HT-29 (cell line): ENCODE results near the gene KCNH8. TPM values are rescaled to one million over a fixed set of nuclear protein-coding genes. Genes with fewer than 3 reads are reported as not detected.
A peak's percentile ranks its signal among the peaks of the same experiment; 100 is the strongest.
"Not testable (repeated sequence)": the region's sequence is repeated elsewhere in the genome, so short reads cannot be mapped to it uniquely, and the experiment has no call there.

Source experiments
- DNase-seq: peaks from one replicate; pipeline ENCODE4 v3.0.0-alpha.2; 2015; ENCODE audit warnings: low spot score
- total RNA-seq: library from RNA; depleted of rRNA; stranded (reverse); fragments of >200 nt; shearing (Covaris generic); gene quantifications from 2 replicates; pipeline ENCODE4 v1.2.3, GENCODE V29; 2014

KCNH8 gene
- total RNA-seq, 1 experiment from 2014 or later, result 0.03 TPM

DNA sequence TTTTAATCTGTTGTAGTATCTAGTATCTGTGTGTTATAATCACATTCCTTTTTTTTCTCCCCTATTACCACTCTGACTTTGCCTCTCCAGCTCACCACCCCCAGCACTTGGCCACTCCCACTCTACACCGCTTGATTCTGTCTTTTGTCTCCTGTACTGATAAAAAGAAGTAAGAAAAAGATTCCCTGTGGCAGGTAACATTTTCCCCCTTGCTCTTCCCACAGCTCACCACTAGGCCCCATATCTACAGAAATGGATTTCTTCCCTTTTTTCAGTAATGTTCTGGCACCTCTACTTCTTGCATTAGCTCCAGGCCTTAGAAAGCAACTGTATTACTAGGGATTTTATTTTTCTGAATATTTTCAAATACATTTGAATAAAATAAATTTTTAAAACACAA is 25.6 kb downstream of the KCNH8 start:
- DNase-seq, result no peak

DNA sequence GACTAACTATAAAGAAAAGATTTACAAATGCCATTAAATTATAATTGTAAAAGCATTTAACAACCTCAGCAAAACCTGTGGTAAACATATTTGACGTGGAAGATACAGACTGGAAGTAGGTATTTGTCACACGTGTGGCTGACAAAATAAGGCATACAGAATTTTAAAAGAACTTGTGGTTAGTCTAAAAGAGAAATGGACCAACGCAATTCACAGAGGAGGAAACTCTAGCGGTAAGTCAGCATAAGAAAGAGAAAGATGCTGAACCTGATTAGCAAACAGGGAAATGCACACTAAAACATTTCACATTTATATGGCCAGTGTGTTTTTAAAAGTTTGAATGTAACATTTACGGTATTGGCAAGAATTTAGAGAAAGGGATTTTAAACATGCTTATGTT is 35.3 kb downstream of the KCNH8 start:
- DNase-seq, result no peak

DNA sequence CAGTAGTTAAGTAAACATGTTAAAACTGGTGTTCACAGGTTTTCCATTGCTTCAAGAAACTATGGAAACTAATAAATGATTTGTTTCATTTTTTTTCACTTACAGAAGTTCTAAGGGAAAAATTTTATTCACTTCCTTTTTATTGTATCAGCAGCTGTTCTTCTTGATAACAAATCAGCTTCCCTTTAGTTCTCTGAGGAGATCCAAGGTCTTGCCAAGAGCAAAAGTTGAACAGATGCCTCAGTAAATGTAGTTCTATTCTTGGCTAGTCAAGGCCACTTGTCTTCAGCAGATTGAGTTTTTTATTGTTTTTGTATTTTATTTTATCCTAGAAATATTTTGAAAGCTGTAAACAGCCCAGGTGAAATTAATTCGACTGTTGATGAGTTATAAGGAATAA is 41.8 kb downstream of the KCNH8 start:
- DNase-seq, result no peak

DNA sequence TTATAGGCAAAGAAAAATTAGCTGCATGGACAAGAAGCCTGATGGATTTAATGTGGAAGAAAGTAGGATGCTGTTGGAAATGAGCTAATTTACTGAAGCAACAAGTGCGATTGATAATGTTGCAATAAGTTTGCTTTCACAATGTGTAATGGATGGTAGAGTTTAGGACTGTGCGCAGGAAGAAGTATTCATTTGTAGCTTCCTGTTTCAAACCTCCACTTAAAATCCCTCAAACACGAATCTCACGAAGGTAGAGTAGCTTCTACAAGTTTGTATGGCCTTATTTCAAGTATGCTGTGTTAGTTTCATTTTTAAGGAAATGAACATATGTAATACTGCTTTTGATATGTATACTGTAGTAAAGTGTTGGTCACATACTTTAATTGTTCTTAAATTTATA is 42.3 kb downstream of the KCNH8 start:
- DNase-seq, result no peak

DNA sequence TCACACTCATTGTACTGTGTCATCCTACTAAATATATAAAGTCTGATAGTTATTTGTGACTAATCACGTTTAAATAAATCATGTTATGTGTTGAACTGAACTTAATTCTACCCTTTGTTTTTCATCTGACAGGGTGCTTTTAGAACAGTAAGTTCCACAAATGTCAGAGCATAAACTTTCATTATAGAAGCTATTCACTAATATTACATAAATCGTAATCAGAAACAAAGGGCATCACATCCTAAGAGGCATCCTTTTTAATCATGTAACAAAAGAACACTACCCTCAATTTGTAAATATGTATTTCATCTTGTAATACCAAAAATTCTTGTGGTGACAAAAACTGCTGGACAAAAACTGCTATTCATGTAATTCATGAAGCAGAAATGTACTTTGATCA is 50.8 kb downstream of the KCNH8 start:
- no peak for DNase-seq

DNA sequence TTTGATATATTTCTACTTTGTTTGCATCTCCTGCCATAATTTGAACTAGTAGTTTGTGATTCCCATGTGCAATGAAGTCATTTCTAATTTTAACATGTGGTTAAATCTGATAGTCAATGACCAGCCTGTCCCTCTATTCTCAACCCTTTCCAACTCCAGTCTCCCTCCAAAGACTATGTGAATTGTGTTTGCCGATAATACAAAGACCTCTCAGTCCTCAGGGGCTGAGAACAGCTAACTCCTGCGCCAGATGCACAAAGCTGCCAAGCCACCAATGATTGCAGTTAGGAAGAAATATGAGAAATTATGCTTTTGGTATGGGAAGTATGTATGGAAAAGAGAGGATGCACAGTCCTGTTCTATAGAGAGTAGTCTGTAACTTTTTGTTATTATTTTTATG is 54.0 kb downstream of the KCNH8 start:
- no peak for DNase-seq

DNA sequence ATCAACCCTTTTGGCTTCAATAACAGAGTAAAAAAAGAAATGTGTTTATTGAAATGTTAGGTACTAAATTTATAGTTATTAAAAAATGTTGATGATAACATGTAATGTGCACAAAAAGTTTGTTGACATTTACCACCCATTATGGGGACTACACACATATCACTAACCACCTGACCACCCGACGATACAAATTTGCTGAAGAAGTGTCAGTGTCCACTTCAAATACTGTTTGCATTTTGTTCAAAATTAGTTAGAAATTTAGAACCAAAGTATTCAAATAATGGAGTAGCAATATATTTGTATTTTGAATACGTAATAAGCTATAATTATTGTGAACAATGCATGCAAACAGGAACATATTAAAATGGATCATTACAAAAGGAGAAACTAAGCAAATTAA is 54.4 kb downstream of the KCNH8 start:
- no peak for DNase-seq

DNA sequence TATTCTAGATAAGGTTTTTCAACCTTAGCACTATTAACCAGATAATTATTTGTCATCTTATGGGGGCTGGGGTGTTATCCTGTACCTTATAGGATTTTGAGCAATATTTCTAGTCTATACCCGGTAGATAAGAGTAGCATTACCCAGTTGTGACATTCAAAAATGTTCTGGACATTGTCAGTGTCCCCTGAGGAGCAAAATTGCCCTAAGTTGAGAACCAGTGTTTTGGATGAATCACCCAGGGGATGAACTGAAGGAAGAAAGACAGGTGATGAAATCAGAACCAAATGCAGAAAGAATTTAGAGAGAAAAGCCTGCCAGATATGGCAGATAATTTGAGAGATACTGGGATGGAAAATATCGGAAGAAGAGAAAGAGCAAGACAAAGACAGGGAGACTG is 58.2 kb downstream of the KCNH8 start:
- no peak for DNase-seq

DNA sequence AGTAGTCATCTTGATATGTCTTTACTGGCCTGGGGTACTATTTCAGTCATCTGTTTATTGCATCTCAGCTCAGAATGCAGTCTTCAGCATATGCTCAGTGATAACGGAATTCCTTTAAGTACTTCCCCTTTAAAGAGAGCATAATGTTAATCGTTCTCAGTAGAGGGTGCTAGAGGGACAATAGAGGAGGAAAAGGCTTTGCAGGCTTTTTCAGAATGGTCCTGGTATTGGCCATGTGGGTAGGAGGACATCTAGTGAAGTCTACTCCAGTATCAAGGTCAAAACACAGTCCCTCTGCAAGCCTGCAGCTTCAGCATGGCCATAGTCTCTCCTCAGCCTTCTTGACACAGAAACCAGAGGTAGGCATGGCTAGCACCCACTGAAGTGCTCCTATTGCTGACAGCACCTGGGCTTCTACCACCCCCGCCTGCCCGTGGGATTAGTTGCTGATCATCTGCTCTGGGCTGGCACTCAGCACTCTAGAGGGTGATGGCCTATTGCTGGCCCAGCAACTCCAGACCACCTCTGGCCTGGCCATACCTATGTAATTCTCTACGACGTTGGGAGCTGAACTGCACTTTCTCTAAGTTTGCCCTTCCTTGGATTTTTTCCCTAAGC is 65.4 kb downstream of the KCNH8 start:
- peak; percentile 22 for DNase-seq

DNA sequence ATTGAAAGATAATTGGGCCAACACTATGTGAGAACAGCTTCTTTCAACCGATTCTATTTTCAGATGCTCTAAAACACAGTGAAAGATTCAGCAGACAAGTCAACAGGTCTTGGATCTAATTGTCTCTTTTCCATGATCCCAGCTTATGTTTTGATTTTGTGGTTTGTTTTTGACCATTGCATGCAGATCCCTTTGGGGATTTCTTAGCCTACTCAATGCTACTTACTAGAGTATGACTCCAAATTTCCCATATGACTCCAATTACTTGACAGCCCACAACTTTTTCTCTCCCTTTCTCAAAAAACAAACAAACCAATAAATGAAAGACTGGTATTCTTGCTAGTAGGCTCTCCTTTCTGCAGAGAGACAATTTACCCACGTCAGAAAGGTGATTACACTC is 67.1 kb downstream of the KCNH8 start:
- DNase-seq, result no peak

DNA sequence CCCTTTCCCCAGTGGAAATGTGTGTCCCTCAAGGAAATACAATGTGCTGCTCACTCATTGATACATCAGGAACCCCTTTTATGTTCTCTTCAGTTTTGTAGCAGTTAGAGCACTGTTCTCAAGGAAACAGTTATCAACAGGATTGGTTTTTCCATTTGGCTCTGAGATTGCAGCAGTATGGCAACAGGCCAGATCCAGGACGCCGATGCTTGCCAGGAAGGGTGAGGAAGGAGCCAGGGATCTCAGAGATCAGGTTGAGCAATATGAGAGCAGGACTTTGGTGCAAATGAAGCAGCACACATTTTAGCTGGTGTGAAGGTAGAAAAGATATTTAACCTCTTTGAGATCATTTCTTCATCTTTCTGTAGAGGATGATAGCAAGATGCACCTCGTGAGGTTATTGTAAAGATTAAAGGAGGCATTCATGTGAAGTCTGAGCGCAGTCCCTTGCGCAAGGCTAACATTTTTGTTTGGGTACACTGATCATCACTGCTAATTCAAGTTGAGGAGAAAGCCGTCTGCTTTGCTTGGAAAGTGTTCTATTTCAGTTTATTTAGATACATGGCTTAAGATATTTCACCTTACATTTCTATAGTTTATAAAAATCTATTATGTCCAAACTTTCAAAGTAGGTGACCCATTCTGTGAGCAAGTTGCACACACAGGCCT is 68.5 kb downstream of the KCNH8 start:
- no peak for DNase-seq

DNA sequence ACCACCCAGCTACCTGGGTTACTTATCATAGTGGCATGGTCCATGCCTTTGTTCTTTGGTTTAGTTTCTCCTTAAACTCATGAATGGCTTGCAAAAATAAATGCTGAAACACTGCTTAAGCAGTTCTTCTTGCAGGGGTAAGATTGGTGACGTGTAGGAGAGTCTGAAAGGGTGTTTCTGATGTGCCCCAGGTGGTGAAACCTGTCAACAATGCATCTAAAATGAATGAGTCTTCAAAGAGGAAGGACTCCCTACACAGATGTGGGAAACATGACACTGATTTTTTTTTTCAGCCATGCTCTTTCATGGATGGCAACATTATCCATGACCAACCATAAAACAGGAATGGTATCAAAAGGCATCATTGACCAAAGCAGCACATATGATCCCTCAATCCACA is 72.0 kb downstream of the KCNH8 start:
- DNase-seq, result no peak

DNA sequence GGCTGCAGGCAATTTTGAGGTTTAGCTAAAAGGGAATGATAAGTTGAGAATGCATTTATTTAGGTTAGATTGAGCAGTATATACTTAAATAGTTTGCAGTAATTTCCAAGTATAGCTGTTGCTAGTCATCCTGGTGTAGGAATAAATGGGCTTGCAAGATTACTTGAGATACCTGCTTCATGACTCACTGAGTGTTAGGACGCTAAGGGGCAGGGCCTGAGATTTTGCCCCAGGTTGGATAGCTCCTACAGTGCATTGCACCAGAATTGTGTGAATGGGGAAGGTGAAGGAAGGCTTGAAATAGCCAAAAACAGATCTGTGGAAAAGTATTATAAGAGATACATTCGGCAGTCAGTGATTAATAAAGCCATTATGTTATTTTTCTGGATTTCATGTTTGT is 72.8 kb downstream of the KCNH8 start:
- no peak for DNase-seq

DNA sequence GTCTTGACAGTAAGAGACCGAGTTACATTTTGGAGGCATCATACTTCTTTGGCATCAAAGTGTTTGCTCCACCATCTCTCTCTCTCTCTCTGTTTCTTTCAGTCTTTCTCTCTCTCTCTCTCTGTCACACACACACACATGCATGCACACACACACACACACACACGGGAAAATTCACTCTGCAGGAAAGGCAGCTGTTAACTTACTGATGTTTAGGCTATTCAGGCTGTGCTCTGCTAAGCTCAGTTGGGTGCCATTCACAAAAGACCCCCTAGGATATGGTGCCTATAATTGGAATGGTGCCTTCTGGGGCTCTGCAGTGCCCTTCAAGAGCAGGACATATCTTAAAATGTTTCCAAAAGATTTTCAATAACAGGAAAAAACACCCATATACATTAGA is 78.2 kb downstream of the KCNH8 start:
- no peak for DNase-seq

DNA sequence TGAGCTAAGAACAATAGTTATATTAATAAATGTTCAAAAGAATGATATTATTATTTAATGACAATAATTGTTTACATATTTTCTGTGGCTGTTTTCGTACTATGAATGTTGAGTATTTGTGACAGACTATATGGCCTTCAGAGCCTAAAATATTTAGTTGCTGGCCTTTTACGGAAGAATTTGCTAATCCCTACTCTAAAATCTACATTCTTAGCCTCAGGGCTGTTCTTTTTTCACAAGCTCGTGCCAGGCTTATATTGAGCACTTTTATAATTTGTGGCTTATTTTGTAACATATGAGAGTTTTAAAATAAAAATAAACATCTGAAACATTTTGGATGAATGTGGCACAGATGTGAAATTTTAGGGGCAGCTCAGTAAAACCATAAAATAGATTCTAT is 79.9 kb downstream of the KCNH8 start:
- DNase-seq, result no peak

DNA sequence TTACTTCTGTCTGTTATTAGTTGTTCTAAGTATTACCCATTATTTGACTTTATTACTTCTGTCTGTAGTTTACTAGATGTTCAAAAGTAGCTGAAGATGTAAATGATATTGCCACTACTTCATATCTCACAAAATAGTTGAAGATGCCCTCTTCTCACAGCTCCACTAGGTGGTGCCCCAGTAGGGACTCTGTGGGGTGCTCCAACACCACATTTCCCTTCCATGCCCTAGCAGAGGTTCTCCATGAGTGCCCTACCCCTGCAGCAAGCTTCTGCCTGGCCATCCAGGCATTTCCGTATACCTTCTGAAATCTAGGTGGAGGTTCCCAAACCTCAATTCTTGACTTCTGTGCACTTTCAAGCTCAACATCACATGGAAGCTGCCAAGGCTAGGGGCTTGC is 80.8 kb downstream of the KCNH8 start:
- peak; percentile 1 for DNase-seq

DNA sequence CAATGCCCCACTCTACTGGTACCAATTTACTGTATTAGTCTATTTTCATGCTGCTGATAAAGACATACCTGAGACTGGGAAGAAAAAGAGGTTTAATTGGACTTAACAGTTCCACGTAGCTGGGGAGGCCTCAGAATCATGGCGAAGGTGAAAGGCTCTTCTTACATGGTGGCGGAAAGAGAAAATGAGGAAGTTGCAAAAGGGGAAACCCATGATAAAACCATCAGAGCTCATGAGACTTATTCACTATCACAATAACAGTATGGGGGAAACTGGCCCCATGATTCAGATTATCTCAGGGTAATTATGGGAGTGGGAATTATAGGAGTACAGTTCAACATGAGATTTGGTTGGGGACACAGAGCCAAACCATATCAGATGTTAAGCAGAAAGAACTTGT is 81.6 kb downstream of the KCNH8 start:
- DNase-seq, result not testable (repeated sequence)

DNA sequence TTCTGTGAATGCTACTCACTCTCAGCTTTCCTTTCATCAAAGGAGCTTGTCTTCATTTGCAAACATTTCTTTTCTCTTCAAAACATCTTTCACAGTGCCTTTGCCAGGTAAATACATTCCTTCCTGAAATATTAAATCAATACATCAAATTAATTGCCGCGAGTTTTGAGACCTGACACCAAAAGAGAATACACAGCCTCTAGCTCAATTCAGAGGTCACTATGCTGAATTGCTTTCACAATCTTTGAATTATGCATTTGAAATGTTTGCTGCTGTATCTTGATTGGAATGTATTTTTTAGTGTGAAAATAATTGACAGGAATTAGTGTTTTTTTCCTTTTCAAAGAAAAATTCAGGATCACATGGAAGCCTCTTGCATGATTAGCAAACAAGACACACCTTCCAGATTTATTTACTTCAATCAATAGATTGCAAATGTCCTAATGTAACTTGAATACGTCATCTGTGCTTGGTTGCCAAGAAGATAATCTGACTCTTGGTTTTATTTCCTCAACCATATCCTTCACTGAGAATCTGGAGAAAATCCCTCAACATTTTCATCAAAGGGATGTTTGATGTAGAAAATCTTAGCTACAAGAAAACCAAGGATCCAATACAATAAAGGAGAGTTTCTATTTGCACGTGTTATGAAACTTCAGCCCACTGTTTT is 83.6 kb downstream of the KCNH8 start:
- no peak for DNase-seq

DNA sequence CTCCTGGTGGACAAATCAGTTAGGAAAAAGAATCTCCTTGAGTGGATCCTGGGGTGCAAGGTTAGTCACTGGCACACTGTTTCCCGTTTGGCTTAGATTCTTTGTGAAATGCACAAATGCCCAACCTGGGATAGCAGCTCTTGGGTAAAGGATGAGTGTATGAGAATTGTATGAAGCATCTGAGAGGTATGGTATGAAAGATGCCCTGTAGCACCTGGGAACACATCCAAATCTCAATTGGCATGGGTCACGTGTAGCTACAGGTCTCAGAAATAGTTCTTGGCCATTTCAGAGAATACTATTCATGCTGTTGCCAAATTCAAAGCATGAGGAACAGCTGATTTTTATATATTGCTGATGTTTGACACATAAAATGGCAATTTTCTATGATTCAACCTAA is 84.3 kb downstream of the KCNH8 start:
- DNase-seq, result no peak

DNA sequence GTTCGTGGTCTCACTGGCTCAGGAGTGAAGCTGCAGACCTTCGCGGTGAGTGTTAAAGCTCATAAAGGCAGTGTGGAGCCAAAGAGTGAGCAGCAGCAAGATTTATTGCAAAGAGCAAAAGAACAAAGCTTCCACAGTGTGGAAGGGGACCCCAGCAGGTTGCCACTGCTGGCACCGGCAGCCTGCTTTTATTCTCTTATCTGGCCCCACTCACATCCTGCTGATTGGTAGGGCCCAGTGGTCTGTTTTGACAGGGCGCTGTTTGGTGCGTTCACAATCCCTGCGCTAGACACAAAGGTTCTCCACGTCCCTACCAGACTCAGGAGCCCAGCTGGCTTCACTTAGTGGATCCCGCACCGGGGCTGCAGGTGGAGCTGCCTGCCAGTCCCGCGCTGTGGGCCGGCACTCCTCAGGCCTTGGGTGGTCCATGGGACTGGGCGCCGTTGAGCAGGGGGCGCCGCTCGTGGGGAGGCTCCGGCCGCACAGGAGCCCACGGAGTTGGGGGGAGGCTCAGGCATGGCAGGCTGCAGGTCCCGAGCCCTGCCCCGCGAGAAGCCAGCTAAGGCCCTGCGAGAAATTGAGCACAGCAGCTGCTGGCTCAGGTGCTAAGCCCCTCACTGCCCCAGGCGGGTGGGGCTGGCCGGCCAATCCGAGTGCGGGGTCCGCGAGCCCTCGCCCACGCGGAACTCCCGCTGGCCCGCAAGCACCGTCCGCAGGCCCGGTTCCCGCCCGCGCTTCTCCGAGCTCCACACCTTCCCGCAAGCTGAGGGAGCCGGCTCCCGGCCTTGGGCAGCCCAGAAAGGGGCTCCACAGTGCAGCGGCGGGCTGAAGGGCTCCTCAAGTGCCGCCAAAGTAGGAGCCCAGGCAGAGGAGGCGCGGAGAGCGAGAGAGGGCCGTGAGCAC is 85.8 kb downstream of the KCNH8 start:
- not testable (repeated sequence) for DNase-seq

DNA sequence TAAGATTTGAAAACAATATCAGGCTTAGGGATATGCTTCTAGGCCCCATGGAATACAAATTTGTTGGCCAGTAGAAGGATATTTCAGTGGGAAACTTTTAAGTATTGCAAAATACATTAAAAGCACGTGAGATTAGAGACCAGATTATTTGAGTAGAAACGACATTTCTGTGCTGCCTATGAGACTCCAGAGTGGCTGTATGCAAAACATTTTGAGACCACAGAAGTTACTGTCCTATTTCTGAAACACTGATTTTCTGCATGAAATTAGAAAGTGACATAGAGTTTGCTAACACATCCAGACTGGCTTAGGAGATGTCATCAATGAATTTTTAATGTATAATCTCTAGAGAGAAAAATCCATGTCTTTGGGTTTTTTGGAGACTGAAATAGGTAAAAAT is 99.8 kb downstream of the KCNH8 start:
- no peak for DNase-seq

DNA sequence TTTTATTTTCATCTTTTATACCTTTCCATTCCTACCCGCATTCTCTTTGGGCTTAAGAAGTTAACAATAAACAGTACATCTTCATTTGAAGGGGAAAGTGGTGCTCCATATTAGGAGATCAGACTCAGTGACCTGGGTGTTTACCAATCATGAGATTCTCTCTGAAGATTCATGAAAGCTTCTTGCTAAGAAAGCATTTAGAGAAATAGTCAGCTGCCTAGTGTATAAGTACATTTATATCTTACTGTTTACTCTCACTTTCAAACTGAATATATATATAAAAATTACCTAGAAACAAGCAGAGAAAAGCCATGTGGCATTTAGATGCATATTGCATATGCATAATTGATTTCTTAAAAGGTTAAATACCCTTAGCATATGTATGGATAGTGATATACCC is 100.5 kb downstream of the KCNH8 start:
- DNase-seq, result no peak
